ENCODE data around the gene HDDC2.

DNA sequence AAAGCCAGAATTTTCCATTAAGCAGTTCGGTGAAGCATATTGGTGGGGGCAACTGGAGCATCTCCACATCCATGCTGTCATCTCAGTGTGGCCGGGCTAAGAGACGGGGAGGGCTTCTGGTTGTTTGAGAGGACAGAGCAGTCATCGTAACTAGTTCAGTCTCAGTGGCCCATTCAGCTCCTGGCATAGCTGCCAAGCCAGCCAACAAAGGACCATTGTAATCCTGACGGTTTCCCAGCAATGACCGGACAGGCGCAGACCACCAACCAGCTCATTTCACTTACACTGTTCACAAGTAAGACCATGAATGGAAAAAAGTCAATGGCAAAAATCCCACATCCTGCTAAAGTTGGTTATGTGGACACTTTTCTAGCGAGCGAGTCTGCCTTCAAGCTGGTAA lies 14.9 kb upstream of the HDDC2 start:
- TF ChIP-seq CTCF (IDR thresholded peaks at IDR 0.05) (no peak), RELA (CRISPR knock-in tag; IDR thresholded peaks at IDR 0.05; ENCODE audit: borderline replicate concordance) (no peak), ZBTB21 (CRISPR knock-in tag; IDR thresholded peaks at IDR 0.05; ENCODE audit: borderline replicate concordance) (no peak), HMGXB4 (CRISPR knock-in tag; IDR thresholded peaks at IDR 0.05) (no peak), MAX (CRISPR knock-in tag; IDR thresholded peaks at IDR 0.05) (no peak), SP1 (CRISPR knock-in tag; conservative IDR thresholded peaks at IDR 0.05) (no peak), USF2 (CRISPR knock-in tag; IDR thresholded peaks at IDR 0.05) (no peak), NR3C1 (CRISPR knock-in tag; conservative IDR thresholded peaks at IDR 0.05; ENCODE audit: low read depth) (no peak), ATF6 (CRISPR knock-in tag; IDR thresholded peaks at IDR 0.05) (no peak), TP53 (CRISPR knock-in tag; IDR thresholded peaks at IDR 0.05) (no peak), ZNF121 (CRISPR knock-in tag; IDR thresholded peaks at IDR 0.05) (no peak)
- TF ChIP-seq, protein P1, sequence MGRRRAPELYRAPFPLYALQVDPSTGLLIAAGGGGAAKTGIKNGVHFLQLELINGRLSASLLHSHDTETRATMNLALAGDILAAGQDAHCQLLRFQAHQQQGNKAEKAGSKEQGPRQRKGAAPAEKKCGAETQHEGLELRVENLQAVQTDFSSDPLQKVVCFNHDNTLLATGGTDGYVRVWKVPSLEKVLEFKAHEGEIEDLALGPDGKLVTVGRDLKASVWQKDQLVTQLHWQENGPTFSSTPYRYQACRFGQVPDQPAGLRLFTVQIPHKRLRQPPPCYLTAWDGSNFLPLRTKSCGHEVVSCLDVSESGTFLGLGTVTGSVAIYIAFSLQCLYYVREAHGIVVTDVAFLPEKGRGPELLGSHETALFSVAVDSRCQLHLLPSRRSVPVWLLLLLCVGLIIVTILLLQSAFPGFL (CRISPR knock-in tag; IDR thresholded peaks at IDR 0.05; ENCODE audit: borderline replicate concordance), result no peak
- TF ChIP-seq, protein P2, sequence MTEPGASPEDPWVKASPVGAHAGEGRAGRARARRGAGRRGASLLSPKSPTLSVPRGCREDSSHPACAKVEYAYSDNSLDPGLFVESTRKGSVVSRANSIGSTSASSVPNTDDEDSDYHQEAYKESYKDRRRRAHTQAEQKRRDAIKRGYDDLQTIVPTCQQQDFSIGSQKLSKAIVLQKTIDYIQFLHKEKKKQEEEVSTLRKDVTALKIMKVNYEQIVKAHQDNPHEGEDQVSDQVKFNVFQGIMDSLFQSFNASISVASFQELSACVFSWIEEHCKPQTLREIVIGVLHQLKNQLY (CRISPR knock-in tag; IDR thresholded peaks at IDR 0.05), result no peak
- TF ChIP-seq, protein P3, sequence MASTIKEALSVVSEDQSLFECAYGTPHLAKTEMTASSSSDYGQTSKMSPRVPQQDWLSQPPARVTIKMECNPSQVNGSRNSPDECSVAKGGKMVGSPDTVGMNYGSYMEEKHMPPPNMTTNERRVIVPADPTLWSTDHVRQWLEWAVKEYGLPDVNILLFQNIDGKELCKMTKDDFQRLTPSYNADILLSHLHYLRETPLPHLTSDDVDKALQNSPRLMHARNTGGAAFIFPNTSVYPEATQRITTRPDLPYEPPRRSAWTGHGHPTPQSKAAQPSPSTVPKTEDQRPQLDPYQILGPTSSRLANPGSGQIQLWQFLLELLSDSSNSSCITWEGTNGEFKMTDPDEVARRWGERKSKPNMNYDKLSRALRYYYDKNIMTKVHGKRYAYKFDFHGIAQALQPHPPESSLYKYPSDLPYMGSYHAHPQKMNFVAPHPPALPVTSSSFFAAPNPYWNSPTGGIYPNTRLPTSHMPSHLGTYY (CRISPR knock-in tag; IDR thresholded peaks at IDR 0.05), result no peak
